Heart left ventricle (tissue), 16 donors: ENCODE data around the gene PDZD7. TPM values are rescaled to one million over a fixed set of nuclear protein-coding genes. Genes with fewer than 3 reads are reported as not detected.
A peak's percentile ranks its signal among the peaks of the same experiment; 100 is the strongest.

ENCODE experiments used
- ATAC-seq, 4 donors: fragments of 200-7000 bp; cut with Tn5 transposase; one replicate each; pipeline ENCODE4 v1.9.1; 2020 to 2022; ENCODE audit warnings: moderate library complexity in 4 of 4, mild to moderate bottlenecking in 3 of 4, moderate number of reproducible peaks in 1 of 4
- DNase-seq, 5 donors: peaks; one replicate each; pipeline ENCODE4 v3.0.0-alpha.2; 2020
- H3K27ac ChIP-seq, 12 donors: fragments of 200-600 bp; sonication (generic) in 4 of 12; one replicate each; pipeline versions ENCODE4 v1.5.0 to v1.8.0; 2016 to 2022; ENCODE audit warnings: mild to moderate bottlenecking in 2 of 12
- H3K27me3 ChIP-seq, 9 donors: fragments of 200-600 bp; sonication (generic) in 2 of 9; one replicate each; pipeline versions ENCODE4 v1.5.1 to v1.8.0; 2016 to 2022; ENCODE audit warnings: mild to moderate bottlenecking in 3 of 9
- H3K36me3 ChIP-seq, 9 donors: fragments of 200-600 bp; sonication (generic) in 2 of 9; one replicate each; pipeline versions ENCODE4 v1.5.0 to v1.8.0; 2018 to 2022; ENCODE audit warnings: mild to moderate bottlenecking in 2 of 9
- H3K4me1 ChIP-seq, 12 donors: fragments of 200-600 bp; sonication (generic) in 4 of 12; one replicate each; pipeline versions ENCODE4 v1.5.0 to v1.8.0; 2016 to 2022; ENCODE audit warnings: mild to moderate bottlenecking in 3 of 12
- H3K4me3 ChIP-seq, 12 donors: fragments of 200-600 bp; sonication (generic) in 4 of 12; one replicate each; pipeline versions ENCODE4 v1.5.0 to v1.8.0; 2017 to 2022; ENCODE audit warnings: mild to moderate bottlenecking in 9 of 12, moderate library complexity in 4 of 12
- H3K9me3 ChIP-seq, 12 donors: fragments of 200-600 bp; sonication (generic) in 4 of 12; one replicate each; pipeline versions ENCODE4 v1.5.0 to v1.8.0; 2016 to 2022; ENCODE audit warnings: mild to moderate bottlenecking in 1 of 12
- POLR2A ChIP-seq, 2 donors: fragments of 450-650 bp; IDR thresholded peaks; one replicate each; pipeline ENCODE4 v1.6.1; 2017; ENCODE audit warnings: antibody characterized with exemption in 2 of 2, mild to moderate bottlenecking in 2 of 2, moderate library complexity in 2 of 2
- WGBS, 4 donors: extraction: QIAGEN DNeasy Blood & Tissue Kit in 2 of 4; methylation state at CpG; one replicate each; pipeline versions ENCODE4 v1.1.5 to v1.1.7; 2013 to 2018; 5-methylcytosine and 5-hydroxymethylcytosine counted together
- intact Hi-C, 10 donors: fragments of 100-400 bp; cut with DNase I; formaldehyde crosslinking; loops; one replicate each; pipeline versions ENCODE4 v1.11.1 to v1.14.2; 2022
- polyA plus RNA-seq, 2 donors: library from polyadenylated mRNA; stranded (reverse); fragments of 200-250 nt; gene quantifications; one replicate each; pipeline ENCODE4 v1.2.3, GENCODE V29; 2013
- total RNA-seq, 9 donors: library from RNA; depleted of rRNA in 2 of 9; stranded (reverse); fragments of >200 nt in 2 of 9; fragmentation: NEBNext Ultra II Directional in 3 of 9; extraction: Animal tissue kit (Norgen Biotek cat#: 25700) in 3 of 9; gene quantifications; one replicate each; pipeline versions ENCODE4 v1.1.0 to v1.2.4, GENCODE V29; 2016 to 2023
- TF ChIP-seq, protein P1 (sequence below), 12 donors: fragments of 200-600 bp; sonication (generic) in 4 of 12; IDR thresholded peaks; one replicate each; pipeline versions ENCODE4 v1.5.0 to v1.8.0; 2018 to 2022; ENCODE audit warnings: antibody characterized with exemption in 12 of 12, mild to moderate bottlenecking in 5 of 12
- donor health status: ischemic (EF 13 %, LVEDD 7.1; RV severe dilation, severe dysfunction).
- donor health status: healthy with polysubstance abuse.
- donor health status: DM: no; HTN: yes; CAD: no.
- donor health status: DM: no; HTN: no; CAD: no.
- donor health status: ischemic (EF 25% LVEDD 6.9; RV normal size, moderate dysfunction).
- donor health status: ischemic (EF 25% LVEDD 5.7; RV mildly dilated, moderate dysfunction).
- donor health status: healthy.
- donor health status: DM: yes; HTN: yes; CAD: no.
- donor health status: ischemic (EF 35%, LVEDD 5.7; RV mildly dilated, moderate dysfunction).
- donor health status: nonischemic (EF 11% LVEDD 7.7; RV severe dilation, severe dysfunction).
- donor health status: DM: yes; HTN: yes; CAD: no.
- donor health status: PGD.
- donor health status: ischemic (EF 29% LVEDD 5.4; RV normal size, mild dysfunction).
- donor health status: nonischemic (EF 23%, LVEDD 6.1; RV moderate dilation, normal function).

The PDZD7 gene
- total and polyA plus RNA-seq, 11 donors, result 0.09 to 0.97 (median 0.30) TPM; not detected in 1

DNA sequence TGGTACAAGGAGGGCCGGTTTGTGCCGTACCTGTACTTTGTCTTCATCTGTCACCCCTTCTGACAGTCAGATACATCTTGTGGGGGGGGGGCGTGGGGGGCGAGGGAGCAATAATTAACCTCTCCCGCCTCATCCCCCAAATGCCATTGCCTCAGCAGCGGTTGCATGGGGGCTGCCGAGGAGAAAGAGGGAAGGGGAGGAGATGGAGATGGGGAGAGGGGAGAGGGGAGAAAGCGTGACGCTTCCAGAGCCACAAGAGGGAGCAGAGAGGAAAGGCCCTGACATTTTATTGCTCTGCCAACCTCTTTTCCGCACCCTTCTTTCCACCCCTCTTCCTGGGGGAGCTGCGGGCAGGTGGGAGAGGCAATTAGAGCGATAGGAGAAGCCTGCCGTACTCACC lies 42.7 kb upstream of the PDZD7 start:
- Histone ChIP-seq H3K36me3 (no peaks in the 10 kb centered on the region), H3K9me3 (no peaks in the 10 kb centered on the region), H3K4me1 (peaks cover 0 to 27% (median 0%) of the 10 kb centered on the region in 12 donors), H3K4me3 (no peak overlapping the region), H3K27ac (no peak overlapping the region), H3K27me3 (peaks cover 0 to 62% (median 34%) of the 10 kb centered on the region in 9 donors)
- ATAC-seq (no peak), DNase-seq (no peak)
- WGBS, 4 donors, result 12 to 45% (median 28%) methylated on average over 10 to 13 of the region's 13 CpGs
- no peak for TF ChIP-seq POLR2A (IDR thresholded peaks at IDR 0.05)
- TF ChIP-seq, protein P1, sequence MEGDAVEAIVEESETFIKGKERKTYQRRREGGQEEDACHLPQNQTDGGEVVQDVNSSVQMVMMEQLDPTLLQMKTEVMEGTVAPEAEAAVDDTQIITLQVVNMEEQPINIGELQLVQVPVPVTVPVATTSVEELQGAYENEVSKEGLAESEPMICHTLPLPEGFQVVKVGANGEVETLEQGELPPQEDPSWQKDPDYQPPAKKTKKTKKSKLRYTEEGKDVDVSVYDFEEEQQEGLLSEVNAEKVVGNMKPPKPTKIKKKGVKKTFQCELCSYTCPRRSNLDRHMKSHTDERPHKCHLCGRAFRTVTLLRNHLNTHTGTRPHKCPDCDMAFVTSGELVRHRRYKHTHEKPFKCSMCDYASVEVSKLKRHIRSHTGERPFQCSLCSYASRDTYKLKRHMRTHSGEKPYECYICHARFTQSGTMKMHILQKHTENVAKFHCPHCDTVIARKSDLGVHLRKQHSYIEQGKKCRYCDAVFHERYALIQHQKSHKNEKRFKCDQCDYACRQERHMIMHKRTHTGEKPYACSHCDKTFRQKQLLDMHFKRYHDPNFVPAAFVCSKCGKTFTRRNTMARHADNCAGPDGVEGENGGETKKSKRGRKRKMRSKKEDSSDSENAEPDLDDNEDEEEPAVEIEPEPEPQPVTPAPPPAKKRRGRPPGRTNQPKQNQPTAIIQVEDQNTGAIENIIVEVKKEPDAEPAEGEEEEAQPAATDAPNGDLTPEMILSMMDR (IDR thresholded peaks at IDR 0.05), result no peak
- intact Hi-C loops, result no loop called here

- 61 to 72% (median 67%) methylated on average over 9 of the region's 9 CpGs for WGBS, 4 donors
- peaks cover 0 to 61% (median 34%) of the 10 kb centered on the region in 9 donors for H3K27me3 ChIP-seq
- ATAC-seq (no peak), DNase-seq (no peak)
- TF ChIP-seq, protein P1 (IDR thresholded peaks at IDR 0.05), result no peak
- TF ChIP-seq POLR2A (IDR thresholded peaks at IDR 0.05), result no peak
- H3K4me3 ChIP-seq, result no peak overlapping the region
- no peak overlapping the region for H3K27ac ChIP-seq
- no peaks in the 10 kb centered on the region for H3K9me3 ChIP-seq
- H3K4me1 ChIP-seq, result peaks cover 0 to 28% (median 0%) of the 10 kb centered on the region in 12 donors
- no peaks in the 10 kb centered on the region for H3K36me3 ChIP-seq
- intact Hi-C loops, result no loop called here
Measured at GRCh38 chr10:101072923-101073322, 42.0 kb upstream of the PDZD7 start.

GRCh38 chr10:101071885-101072433 lies 41.0 kb upstream of the PDZD7 start:
- peaks cover 0 to 55% (median 34%) of the 10 kb centered on the region in 9 donors for H3K27me3 ChIP-seq
- 36 to 52% (median 44%) methylated on average over 7 of the region's 7 CpGs for WGBS, 4 donors
- TF ChIP-seq, protein P1 (IDR thresholded peaks at IDR 0.05), result no peak
- TF ChIP-seq POLR2A (IDR thresholded peaks at IDR 0.05), result no peak

DNA sequence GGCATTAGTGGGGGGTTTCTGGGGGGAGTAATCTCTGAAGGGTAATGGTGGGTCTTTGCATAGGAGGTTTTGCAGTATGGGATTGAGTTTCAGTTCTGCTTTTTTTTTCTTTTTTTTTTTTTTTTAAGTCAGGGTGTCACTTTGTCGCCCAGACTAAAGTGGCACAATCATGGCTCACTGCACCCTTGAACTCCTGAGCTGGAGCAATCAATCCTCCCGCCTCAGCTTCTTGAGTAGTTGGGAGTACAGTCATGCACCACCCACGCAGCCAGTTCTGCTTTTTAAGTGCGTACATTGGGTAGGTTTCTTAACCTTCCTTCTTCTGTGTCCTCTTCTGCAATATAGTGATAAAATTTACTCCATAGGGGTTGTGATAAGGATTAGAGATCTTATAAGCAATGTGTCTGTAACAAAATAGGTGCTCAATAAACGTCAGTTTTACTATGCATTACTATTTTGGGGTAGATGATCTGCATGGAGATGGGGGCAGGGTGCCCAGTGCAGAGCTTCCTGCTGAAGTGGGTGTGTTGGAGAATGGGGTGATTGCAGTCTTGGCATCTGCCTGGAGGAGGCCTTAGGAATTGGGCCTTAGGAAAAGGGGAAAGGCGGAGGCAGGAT lies 40.4 kb upstream of the PDZD7 start:
- 72 to 85% (median 81%) methylated on average over 6 of the region's 6 CpGs for WGBS, 4 donors
- peak in 2 of 5 donors; percentile 58 to 60 for DNase-seq

More at GRCh38 chr10:101071885-101072433, 41.0 kb upstream of the PDZD7 start:
- Histone ChIP-seq H3K9me3 (no peaks in the 10 kb centered on the region), H3K27ac (peak overlapping the region in 1 of 12 donors; percentile 70), H3K4me3 (no peak overlapping the region), H3K36me3 (no peaks in the 10 kb centered on the region), H3K4me1 (peaks cover 0 to 38% (median 7%) of the 10 kb centered on the region in 12 donors)
- intact Hi-C loops, result no loop called here
- peak in 1 of 5 donors; percentile 43 for DNase-seq
- ATAC-seq, result no peak

More for the DNA sequence above, 40.4 kb upstream of the PDZD7 start:
- Histone ChIP-seq H3K9me3 (no peaks in the 10 kb centered on the region), H3K27ac (peak overlapping the region in 1 of 12 donors; percentile 70), H3K4me1 (peaks cover 0 to 44% (median 12%) of the 10 kb centered on the region in 12 donors), H3K36me3 (no peaks in the 10 kb centered on the region), H3K4me3 (no peak overlapping the region), H3K27me3 (peaks cover 0 to 49% (median 29%) of the 10 kb centered on the region in 9 donors)
- TF ChIP-seq POLR2A (IDR thresholded peaks at IDR 0.05), result no peak
- TF ChIP-seq, protein P1 (IDR thresholded peaks at IDR 0.05), result no peak
- peak in 1 of 4 donors; percentile 47 for ATAC-seq
- intact Hi-C loops, result no loop called here
